Measurements from ENCODE around the gene PRSS50.

The PRSS50 gene

DNA sequence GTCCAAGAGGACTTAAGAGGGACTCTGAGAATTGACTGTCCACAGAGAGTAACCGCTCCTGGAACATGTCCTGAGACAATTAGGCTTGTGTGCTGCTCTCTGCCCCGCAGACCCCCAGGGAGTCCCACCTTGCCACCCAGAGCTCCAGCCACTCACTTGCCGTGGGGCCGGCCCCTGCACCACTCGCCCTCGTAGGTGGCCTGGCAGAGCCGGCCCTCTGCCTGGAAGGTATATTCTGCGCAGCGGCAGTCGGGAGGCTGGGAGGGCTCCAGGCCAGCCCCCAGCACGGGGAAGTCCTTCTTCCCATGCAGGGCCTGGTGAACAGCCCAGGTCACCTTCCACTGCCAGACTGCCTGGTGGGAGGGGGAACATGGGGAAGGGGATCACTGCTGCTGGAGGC, 34.7 kb downstream of the PRSS50 start:
- no peak for DNase-seq

DNA sequence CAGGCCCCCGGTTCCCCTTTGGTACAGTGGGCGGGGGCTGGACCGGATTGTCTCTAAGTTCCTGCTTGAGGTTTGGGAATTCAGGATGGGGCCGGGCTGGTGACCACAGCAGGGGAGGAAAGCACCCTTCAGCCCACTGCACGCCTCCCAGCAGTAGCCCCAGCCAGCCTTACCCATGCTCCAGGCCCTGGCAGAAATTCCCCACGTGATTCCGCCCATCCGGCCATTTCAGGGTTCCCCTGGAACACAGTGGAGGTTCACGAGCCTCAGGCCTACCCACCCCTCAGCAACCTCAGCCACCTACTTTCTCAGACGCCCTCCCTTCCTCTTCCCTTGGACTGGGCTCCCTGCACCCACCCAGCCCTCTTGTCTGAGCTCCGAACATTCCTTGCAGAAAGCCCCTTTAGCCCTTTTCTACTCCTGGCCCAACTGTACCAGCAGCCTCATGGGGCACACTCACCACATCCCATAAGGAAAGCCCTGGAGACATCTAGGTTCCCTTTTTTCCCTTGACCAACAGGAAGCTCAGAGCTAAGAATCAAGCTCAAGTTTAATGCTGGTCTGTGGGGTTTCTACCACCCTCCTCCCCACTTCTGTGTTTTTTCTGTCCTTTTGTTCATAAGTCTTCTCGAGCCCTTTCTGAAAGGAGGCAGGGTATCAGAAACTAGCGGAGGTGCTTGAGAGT, 35.7 kb downstream of the PRSS50 start:
- no peak for DNase-seq

DNA sequence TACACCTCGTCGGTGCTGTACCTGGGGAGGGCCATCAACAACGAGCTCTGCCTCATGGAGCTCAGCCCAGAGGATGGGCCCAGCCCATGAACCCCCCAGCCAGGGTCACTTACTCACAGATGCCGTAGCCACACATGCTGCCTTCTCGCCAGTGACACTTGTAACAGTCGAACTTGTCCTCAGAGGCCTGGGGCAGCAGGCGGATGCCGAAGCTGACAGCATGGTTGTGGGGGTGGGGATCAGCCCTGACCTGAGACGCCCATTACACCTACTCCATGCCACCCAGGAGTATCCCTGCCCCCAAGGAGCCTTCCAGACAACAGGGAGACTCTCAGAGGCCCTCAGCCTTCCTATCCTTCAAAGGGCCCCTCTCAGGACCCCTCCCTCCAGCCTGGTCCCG, 36.3 kb downstream of the PRSS50 start:
- DNase-seq = no peak

DNA sequence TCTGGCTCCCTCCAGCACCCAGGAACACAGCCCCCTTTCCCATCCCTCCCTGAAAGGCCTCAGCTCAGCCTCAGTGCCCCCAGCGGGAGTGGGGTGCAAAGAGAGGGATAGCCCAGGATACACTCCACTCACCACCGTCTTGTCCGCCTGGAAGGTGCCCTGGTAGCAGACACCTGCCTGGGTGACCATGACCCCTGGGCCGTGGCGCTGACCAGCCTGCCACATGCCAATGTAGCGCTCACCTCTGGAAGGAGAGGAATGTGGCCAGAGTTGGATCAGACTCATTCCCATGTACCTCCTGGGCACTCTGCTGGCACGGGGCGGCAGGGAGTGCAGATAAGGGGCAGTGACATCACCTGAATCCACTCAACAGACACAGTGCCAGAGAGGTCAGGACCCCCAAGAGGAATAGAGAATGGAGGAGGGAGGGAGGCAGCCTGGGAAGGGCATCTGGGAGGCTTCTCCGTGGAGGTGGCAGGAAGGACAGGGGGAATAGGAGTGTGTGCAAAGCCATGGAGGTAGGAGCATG, 37.3 kb downstream of the PRSS50 start:
- DNase-seq = no peak

DNA sequence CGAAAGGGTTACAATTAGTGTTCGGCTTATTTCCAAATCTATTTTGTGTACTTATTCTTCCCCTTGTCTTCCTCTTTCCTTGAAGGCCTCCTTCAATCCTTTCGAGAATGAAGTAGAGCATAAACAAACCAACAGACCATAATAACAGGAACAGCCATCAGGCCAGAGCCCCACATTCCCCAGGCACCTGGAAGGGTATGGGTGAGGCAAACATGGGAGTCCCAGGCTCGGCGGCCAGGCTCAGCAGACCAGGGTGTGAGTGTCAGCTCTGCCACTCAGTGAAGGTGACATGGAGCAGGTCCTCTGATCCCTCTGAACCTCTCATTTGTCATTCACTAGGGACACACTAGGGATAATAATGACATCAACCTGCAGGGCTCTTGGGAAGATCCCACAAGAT, 38.0 kb downstream of the PRSS50 start:
- DNase-seq = no peak

DNA sequence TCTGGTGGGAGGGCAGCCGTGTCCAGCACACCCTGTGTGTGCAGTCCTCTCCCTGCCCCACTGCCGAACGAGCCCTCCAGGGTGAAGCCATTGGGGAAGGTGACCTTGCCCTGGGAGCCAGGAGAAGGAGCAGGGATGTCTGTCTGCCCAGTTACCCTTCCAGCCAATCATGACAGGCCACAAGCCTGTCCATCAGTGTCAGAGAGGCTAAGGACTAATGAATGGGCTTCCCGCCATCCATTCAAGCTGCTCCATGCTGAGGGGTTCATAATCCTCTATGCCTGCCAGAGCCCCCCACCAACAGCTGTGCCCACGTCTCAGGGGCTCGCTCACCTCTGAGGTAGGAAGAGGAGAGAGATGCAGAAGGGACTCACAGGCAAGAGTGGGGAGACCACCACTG, 39.4 kb downstream of the PRSS50 start:
- no peak for DNase-seq

DNA sequence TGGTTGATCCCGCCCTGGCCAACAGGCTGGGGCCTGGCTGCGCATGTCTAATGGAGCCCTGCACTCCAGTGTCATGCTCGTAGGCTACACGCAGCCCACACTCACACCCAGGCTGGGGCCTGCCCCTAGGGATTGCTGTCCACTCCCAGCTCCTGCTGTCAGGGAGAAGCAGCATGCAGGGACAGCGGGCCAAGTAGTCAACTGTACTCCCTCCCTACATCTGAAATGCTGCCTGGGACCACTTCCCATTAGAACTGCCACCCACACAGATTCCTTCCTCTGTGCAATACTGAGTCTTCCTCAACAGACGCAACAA, 40.3 kb downstream of the PRSS50 start:
- no peak for DNase-seq

DNA sequence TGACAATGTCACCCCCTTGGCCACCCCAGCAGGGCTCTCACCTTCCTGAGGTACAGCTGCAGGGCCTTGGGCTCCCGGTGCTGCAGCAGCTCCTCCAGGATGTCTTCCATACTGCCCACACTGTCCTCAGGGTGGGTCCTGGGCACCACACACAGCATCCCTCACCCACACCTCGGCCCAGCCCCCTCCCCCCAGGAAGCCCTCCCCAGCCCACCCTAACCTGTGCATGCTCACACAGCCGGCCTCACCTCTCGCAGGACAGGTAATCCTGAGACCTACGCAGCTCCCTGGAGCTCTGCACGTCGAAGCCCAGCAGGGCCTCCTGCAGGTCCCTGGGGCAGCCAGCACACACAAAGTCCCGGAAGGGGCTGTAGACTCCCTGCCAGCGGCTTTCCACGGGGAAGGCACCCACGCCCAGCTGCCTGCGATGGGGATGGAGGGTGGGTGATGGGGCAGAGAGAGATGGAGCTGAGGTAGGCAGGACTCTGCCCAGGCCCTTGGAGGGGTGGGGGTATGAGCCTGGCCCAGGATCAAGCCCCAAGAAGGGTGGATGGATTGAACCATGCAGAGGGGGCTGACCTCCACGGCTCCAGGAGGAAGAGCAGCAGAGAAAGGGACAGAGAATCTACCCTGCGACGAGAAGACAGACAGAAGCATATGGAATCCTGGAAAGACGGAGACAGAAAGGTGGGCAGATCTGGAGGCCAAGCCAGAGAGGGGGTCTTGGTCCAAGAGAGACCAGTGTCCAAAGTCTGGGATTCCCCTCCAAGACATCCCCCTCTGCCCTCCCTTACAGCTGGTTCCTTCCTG, 40.9 kb downstream of the PRSS50 start:
- DNase-seq = no peak

DNA sequence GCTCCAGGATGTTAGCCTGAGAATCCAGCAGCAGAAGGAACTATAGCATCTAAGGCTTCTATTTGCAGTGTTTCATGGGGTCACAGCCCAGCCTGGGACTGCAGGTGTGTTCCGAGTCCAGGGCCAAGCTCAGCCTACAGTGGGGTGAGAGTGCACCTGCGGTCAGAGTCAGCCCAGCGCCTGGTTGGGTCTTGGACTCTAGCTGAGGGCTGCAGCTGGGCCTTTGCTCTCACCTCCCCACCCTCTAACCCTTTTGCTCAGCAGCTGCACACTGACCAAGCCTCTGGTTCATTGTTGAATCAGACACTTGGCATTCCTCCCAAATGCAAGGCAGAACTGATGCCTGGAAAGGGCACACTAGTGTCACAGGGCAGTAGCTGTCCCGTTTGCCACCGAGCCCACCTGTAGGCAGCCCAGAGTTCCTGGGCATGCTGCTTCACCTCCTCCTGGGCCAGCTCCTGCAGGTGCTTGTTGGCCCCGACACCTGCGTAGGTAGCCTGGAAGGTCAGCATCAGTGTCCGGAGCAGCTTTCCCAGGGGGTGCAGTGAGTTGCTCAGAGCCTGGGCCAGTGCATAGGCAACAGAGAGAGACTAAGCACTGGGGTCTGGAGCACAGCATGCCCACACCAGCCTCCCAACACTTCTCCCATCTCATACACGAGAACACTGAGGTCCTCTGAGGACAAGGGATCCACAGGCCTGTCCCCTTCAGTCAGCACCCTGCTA, 41.7 kb downstream of the PRSS50 start:
- DNase-seq = no peak

DNA sequence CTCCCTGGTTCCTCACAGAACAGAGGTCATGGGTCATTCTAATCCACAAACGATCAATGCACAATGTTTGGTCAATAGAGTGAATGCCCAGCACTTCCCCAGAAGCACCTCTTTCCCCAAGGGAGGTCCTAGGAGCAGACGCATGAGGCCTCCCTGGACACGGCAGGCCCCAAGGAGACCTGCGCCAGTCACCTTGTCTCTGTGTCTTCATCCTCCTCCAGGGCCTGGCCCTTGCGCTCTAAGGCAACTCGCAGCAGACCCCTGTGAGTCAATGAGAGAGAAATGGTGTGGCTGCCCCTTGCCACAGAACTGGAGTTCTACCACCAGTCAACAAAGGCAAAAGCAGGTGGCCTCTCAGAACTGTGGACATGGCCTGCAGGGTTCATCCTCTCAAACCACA, 42.2 kb downstream of the PRSS50 start:
- DNase-seq = no peak

DNA sequence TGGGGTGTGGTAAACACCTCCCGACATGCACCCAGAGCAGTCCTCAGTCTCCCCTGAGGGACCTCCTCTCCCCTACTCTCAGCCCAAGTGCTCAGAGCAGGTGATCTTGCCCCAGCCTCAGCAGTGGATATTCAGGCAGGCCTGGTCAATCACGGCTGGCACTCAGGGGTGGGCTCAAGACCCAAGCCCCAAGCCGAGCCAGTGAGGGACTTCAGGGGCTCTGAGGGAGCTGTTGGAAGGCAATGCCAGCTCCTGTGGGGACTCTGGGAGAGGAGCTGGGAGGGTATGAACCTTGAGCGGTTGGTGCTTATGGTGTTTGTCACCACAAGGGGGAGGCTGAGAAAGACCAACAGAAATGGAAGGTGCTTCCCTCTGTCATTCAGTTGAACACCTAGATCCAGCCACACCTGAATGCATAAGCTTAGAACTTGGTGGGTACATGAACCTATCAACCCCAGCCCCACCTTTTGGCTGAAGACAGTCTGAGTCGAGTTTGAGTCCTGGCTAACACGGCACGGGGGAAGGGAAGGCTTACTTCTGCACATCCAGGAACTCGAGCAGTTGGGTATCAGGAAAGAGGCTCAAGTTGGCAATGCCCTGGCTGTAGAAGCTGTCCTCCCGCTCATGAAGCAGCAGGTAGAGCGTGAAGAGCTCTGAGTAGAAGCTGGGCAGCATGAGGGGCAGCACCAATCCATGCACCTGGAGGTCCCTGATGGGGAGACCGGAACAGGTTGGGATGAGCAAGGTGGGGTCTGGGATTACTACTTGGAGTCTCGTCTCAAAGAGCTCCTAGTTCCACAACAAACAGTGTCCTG, 43.4 kb downstream of the PRSS50 start:
- no peak for DNase-seq

DNA sequence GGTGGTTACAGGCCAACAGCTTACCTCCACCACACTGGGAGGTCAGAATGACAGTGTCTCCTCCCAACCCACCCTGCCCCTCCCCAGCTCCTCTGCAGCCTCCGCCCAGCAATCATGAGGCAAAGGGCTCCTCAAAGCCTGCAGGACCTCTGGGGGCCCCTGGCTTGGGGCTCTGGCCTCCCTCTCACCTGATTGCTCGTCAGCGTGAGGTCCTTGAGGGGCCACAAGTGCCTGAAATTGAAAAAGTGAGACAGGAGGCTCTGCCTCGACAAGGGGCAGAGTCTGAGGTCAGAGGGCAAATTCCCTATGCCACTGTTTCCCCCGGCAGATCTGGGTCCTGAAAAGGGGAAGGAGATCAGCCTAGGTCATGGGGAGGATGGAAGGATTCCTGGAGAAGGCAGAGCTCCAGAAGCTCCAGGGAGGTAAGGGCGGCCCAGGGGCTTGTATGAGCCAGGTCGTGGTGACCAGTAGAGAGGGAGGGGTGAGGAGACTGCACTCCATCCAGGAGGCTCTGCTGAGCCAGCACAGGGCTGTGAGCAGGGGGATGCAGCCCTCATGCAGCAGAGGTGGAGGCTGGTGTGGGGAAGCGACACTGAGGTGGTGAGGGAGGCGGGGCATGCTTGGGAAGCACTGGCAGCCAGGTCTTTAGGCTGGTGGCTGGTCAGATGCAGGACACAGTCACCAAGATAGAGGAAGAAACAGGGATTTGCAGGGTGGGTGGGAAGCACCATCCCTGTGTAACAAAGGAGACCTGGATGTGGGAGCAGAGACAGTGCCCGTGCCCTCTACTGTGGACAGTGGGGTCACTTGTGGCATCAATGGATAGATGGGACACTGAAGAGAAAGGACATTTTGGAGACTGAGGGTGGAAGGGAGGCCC, 44.3 kb downstream of the PRSS50 start:
- no peak for DNase-seq

DNA sequence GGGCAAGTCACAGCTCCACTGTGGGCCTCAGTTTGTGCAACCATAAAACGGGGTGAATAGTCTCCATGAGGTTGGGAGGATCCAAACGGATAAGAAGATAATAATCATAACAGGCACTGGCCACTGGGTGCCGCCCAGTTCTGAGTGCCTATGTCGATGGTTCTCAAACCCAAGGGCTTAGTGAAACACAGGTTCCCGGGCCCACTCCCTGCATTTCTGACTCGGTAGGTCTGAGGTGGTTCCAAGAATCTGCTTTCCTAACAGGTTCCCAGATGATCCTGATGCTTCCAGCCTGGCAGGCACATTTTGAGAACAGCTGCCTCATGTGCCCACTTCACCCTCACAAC, 45.3 kb downstream of the PRSS50 start:
- no peak for DNase-seq

DNA sequence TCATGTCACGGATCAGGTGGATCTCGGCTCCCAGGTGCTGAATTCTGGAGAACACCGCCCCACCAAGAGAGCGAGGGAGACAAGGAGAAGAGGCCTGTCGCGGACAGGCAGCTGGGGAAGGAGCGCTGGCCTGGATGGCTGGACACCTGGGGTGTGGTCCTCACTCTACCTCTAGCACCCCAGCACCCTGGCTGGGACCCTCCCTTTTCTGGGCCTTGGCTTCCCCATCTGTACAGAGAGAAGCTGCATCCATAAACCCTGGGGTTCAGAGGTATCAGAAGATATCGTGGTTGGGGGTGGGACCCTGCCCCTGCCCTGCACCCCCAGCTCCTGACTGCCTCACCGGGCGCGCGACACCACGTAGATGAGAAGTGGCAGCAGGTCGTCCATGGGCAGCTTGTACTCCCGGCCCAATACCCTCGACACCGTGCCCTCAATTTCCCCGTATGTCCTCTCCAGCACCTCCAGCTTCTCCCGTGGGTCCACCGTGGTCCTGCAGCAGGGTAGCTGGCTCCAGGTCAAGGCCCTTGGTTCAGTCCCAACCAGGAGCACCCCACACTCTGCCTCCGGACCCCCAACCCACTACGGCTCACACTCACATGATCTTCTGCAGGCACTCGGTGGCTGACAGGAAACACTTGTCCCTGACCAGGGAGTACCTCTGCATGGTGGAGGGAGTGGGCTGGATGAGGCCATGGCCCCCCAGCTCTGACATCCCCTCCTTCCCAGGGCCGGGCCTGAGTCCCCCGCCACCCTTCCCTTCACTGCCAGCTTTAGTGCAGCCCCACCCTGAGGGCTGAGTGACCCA, 45.9 kb downstream of the PRSS50 start:
- no peak for DNase-seq

DNA sequence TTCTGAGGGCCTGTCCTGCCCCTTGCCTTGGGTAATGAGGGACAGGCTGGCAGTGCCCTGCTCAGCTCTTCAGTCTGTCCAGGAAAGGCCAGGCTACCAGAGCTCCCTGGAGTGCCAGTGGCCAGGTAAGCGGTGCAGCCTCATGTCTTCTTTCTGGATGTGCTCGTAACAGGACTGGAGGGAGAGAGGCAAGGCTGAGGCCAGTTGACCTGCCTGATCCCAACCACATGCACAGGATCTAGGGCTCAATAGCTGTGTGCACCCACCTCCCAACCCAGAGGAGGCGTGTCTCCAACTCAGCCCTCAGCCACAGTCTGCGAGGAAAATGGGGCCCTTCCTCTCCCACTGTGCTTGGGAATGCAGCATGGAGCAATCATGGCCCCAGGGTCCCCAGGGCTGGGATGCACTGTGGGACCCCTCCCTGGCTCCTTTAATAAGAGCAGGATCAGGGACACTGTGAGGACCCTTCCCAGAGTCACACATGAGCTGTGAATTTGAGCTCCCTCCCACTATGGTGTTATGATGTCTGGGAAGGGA, 46.7 kb downstream of the PRSS50 start:
- no peak for DNase-seq

DNA sequence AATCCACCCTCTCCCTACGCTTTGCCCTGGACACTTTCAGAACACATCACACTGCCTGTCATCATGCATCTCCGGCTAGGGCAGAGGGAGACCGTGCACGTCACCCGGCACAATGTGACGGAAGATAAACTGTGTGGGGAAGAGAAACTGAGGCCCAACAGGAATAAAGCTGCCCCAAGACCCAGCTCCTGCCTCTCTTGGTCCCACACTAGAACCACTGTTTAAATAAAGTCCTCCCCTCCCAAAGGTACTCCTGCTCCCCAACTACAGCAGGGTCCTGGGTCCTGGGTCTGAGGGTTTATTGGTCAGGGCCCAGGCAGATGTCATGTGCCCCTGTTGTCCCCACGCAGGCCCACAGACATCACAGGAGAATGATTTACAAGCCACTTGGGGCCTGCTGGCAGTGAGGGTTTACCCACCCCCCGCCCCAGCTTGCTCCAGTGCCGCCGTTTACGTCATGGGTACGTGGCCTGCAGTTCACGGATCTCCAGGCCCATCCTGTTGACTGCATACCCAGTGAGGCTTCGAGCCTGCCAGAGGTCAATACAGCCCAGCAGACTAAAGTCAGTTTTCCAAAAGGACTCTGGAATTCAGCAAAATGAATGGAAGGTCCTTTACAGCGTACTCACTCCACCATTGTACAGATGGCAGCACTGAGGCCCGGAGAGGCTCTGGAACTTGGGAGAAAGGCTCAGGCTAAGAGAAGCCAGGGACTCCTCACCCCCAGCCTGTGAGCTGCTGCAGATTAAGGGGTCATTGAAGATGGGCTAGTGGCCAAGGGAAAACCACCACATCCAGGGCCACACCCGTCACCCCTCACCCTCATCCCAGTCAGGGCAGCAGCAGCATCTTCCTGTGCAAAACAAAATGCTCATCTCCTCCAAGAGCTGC, 47.4 kb downstream of the PRSS50 start:
- DNase-seq = no peak

DNA sequence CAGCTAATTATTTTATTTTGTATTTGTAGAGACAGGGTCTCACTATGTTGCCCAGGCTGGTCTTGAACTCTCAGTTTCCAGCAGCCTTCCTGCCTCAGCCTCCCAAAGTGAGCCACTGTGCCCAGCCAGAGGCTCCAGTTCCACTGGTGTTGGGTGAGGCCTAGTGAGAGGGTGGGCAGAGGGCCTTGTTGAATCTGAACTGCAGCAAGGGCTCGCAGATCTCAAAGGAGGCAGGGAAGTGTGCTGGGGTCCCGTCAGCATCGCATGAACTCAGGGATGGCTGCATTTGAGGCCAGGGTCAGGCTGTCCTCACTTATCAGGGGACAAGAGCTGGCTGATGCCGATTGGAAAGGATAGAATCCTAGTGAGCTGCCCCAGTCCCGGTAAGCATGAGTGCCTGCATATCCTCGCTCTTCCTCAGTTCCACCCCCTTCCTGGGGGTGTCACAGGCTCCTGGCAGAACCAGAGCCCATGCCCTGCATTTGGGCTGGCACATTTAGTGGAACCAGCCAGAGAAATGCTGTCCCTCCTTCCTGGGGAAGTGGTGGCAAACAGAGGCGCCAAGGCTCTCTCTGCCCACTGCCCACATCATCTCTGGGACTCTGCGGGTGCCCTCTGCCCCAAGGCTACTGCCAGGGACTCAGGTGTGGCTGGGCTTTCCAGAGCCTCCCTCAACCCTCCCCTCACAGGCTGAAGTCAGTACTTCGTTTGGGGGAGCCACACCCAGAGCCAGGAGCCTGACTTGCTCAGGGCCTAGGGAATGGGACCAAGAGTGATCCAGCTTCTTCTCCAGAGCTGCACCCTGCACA, 48.3 kb downstream of the PRSS50 start:
- no peak for DNase-seq

DNA sequence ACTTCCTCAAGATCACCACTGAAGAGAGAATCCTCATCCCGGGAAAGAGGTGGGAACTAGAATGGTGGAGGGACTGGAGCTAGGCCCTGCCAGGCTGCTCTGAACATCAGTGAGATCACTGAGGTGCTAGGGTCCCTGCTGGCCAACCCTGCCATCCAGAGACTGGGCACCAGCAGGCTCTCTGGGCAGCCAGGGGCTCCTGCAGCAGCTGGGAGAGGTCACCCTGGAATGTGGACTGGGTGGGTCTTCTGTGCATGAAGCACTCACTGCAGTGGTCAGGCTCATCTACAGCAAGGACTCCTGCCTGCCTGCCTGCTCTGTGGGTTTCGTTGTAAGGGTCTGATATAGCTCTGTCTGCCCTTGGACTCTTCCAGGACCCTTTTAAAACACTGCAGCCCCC, 49.1 kb downstream of the PRSS50 start:
- DNase-seq = no peak

DNA sequence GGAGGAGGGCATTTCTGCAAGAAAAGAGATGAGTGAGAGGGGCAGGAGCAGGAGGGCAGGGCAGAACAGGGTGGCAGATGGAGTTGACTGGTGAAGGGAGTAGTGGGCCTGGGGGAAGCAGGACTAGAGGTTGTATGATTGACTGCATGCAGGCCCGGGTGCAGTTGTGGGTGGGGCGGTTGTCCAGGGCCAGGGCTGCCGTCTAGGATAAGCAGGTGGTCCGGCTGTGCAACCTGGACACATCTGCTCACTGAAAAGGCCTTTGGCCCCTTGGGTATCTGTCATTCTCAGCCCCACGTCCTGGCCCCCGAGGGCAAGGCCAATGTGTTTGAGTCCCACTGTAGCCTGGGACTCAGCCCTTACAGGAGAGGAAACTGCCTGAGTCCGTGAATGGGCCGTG, 49.6 kb downstream of the PRSS50 start:
- no peak for DNase-seq

Measured in NCI-H1930 (cell line).